Neural cell (in vitro differentiated cells): ENCODE results near the gene PHF3. TPM values are rescaled to one million over a fixed set of nuclear protein-coding genes. Genes with fewer than 3 reads are reported as not detected.
"Not testable (repeated sequence)": the region's sequence is repeated elsewhere in the genome, so short reads cannot be mapped to it uniquely, and the experiment has no call there.

ENCODE experiments used
- H2AFZ ChIP-seq: fragments of 200-600, 300-800 bp; sonication (generic), shearing (Covaris generic); 2 replicates; pipeline ENCODE4 v1.6.0; 2014; ENCODE audit warnings: low read depth, mild to moderate bottlenecking, antibody characterized with exemption, low read length, moderate library complexity
- H3F3A ChIP-seq: fragments of 200-600 bp; shearing (Covaris generic); 2 replicates; pipeline ENCODE4 v1.6.1; 2016; ENCODE audit warnings: mild to moderate bottlenecking, moderate library complexity, mixed read lengths, antibody characterized with exemption, low read length; ENCODE audit not compliant: insufficient read depth, poor library complexity, severe bottlenecking
- H3K27ac ChIP-seq: fragments of 200-600, 300-800 bp; sonication (generic), shearing (Covaris generic); 2 replicates; pipeline ENCODE4 v1.5.1; 2014; ENCODE audit warnings: mild to moderate bottlenecking, low read length, moderate library complexity
- H3K27me3 ChIP-seq: fragments of 300-800, 200-600 bp; sonication (generic), shearing (Covaris generic); 2 replicates; pipeline ENCODE4 v1.6.0; 2014; ENCODE audit warnings: mild to moderate bottlenecking, low read depth, low read length, moderate library complexity; ENCODE audit not compliant: insufficient read depth
- H3K36me3 ChIP-seq: fragments of 300-800, 200-600 bp; sonication (generic), shearing (Covaris generic); 2 replicates; pipeline ENCODE4 v1.5.1; 2014; ENCODE audit warnings: mild to moderate bottlenecking, antibody characterized with exemption, low read length, moderate library complexity; ENCODE audit not compliant: insufficient read depth
- H3K4me2 ChIP-seq: fragments of 300-800, 200-600 bp; sonication (generic), shearing (Covaris generic); 2 replicates; pipeline ENCODE4 v1.6.0; 2014; ENCODE audit warnings: mild to moderate bottlenecking, low read length
- H3K4me3 ChIP-seq: fragments of 300-800, 200-600 bp; sonication (generic), shearing (Covaris generic); 2 replicates; pipeline ENCODE4 v1.5.1; 2014; ENCODE audit warnings: mild to moderate bottlenecking, low read length, moderate library complexity
- H3K79me2 ChIP-seq: fragments of 200-600 bp; shearing (Covaris generic); replicated peaks from 2 replicates; pipeline ENCODE4 v1.6.0; 2014; ENCODE audit warnings: mild to moderate bottlenecking, low read length, moderate library complexity; ENCODE audit not compliant: insufficient read depth
- H3K9ac ChIP-seq: fragments of 300-800, 200-600 bp; sonication (generic), shearing (Covaris generic); 2 replicates; pipeline ENCODE4 v1.6.1; 2016; ENCODE audit warnings: mild to moderate bottlenecking, low read length, mixed read lengths
- H3K9me2 ChIP-seq: fragments of 200-600 bp; shearing (Covaris generic); 2 replicates; pipeline ENCODE4 v1.6.1; 2016; ENCODE audit warnings: mild to moderate bottlenecking, low read length, mixed read lengths; ENCODE audit not compliant: insufficient read depth
- H3K9me3 ChIP-seq: fragments of 200-600, 300-800 bp; sonication (generic), shearing (Covaris generic); 2 replicates; pipeline ENCODE4 v1.6.1; 2016; ENCODE audit warnings: mild to moderate bottlenecking, mixed run types, low read length, moderate library complexity, mixed read lengths
- H4K20me1 ChIP-seq: fragments of 200-600 bp; shearing (Covaris generic); 2 replicates; pipeline ENCODE4 v1.6.1; 2016; ENCODE audit warnings: mild to moderate bottlenecking, mixed run types; ENCODE audit not compliant: insufficient read depth
- EP300 ChIP-seq: fragments of 450-650 bp; conservative IDR thresholded peaks from 2 replicates; pipeline ENCODE4 v1.6.1; 2014; ENCODE audit warnings: antibody characterized with exemption, mild to moderate bottlenecking, moderate library complexity; ENCODE audit not compliant: poor library complexity, severe bottlenecking
- EZH2 ChIP-seq: fragments of 200-600, 300-800 bp; shearing (Covaris generic), sonication (generic); IDR thresholded peaks from 2 replicates; pipeline ENCODE4 v1.6.1; 2014; ENCODE audit warnings: antibody characterized with exemption, low read length, borderline replicate concordance, mild to moderate bottlenecking; ENCODE audit not compliant: insufficient read depth, poor library complexity, severe bottlenecking
- MXI1 ChIP-seq: fragments of 450-650 bp; conservative IDR thresholded peaks from 2 replicates; pipeline ENCODE4 v1.6.1; 2014; ENCODE audit warnings: antibody characterized with exemption, mild to moderate bottlenecking; ENCODE audit not compliant: poor library complexity, severe bottlenecking
- POLR2AphosphoS5 ChIP-seq: IDR thresholded peaks from 2 replicates; pipeline ENCODE4 v1.6.1; 2012
- RAD21 ChIP-seq: fragments of 450-650 bp; conservative IDR thresholded peaks from 2 replicates; pipeline ENCODE4 v1.6.1; 2014; ENCODE audit warnings: antibody characterized with exemption, mild to moderate bottlenecking, moderate library complexity
- SMC3 ChIP-seq: fragments of 450-650 bp; conservative IDR thresholded peaks from 2 replicates; pipeline ENCODE4 v1.6.1; 2014; ENCODE audit warnings: antibody characterized with exemption, mild to moderate bottlenecking, moderate library complexity; ENCODE audit not compliant: poor library complexity
- TAF1 ChIP-seq: IDR thresholded peaks from 2 replicates; pipeline ENCODE4 v1.6.1; 2012; ENCODE audit warnings: low read depth
- polyA plus RNA-seq: library from polyadenylated mRNA; depleted of rRNA; stranded (reverse); fragments of >200 nt; gene quantifications from 2 replicates; pipeline ENCODE4 v1.2.3, GENCODE V29; 2014
- TF ChIP-seq, protein P1 (sequence below): fragments of 450-650 bp; IDR thresholded peaks from 2 replicates; pipeline ENCODE4 v1.5.1; 2014; ENCODE audit warnings: antibody characterized with exemption, mild to moderate bottlenecking, moderate library complexity; ENCODE audit not compliant: poor library complexity, severe bottlenecking
- TF ChIP-seq, protein P2 (sequence below): IDR thresholded peaks from 2 replicates; pipeline ENCODE4 v1.6.1; 2012; ENCODE audit warnings: borderline replicate concordance

PHF3 gene
- polyA plus RNA-seq, 1 donor from 2014 or later: 21.1 TPM

DNA sequence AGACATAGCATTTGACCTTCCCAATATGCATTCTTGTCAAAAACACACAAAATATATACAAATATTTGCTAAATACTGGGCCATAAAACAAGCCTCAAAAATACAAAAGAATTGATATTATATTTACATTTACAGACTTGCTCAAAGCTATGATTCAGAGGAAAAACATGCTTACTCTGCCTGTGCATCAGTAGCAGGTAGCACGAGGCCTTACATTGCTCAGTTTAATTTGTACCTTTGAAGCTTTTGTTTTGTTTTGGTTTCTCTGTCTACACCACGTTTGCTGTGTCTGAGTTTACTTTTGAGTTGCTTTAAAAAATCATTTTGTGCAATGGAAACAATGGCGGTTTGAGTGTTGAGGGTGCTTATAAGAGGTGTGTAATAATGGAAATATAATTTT lies 99.3 kb downstream of the PHF3 start:
- Histone ChIP-seq H3K9ac (no peak overlapping the region), H3K36me3 (no peaks in the 10 kb centered on the region), H3K79me2 (no peaks in the 10 kb centered on the region), H3K9me3 (no peaks in the 10 kb centered on the region), H3K4me3 (no peak overlapping the region), H3F3A (no peaks in the 10 kb centered on the region), H4K20me1 (no peaks in the 10 kb centered on the region), H3K4me2 (no peak overlapping the region), H3K27ac (no peak overlapping the region), H3K27me3 (no peaks in the 10 kb centered on the region), H3K9me2 (no peaks in the 10 kb centered on the region), H2AFZ (no peak overlapping the region)
- TF ChIP-seq, protein P1, sequence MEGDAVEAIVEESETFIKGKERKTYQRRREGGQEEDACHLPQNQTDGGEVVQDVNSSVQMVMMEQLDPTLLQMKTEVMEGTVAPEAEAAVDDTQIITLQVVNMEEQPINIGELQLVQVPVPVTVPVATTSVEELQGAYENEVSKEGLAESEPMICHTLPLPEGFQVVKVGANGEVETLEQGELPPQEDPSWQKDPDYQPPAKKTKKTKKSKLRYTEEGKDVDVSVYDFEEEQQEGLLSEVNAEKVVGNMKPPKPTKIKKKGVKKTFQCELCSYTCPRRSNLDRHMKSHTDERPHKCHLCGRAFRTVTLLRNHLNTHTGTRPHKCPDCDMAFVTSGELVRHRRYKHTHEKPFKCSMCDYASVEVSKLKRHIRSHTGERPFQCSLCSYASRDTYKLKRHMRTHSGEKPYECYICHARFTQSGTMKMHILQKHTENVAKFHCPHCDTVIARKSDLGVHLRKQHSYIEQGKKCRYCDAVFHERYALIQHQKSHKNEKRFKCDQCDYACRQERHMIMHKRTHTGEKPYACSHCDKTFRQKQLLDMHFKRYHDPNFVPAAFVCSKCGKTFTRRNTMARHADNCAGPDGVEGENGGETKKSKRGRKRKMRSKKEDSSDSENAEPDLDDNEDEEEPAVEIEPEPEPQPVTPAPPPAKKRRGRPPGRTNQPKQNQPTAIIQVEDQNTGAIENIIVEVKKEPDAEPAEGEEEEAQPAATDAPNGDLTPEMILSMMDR: no peak
- TF ChIP-seq TAF1 (no peak), EP300 (no peak), MXI1 (no peak), POLR2AphosphoS5 (no peak), EZH2 (no peak), RAD21 (no peak), SMC3 (no peak)
- TF ChIP-seq, protein P2, sequence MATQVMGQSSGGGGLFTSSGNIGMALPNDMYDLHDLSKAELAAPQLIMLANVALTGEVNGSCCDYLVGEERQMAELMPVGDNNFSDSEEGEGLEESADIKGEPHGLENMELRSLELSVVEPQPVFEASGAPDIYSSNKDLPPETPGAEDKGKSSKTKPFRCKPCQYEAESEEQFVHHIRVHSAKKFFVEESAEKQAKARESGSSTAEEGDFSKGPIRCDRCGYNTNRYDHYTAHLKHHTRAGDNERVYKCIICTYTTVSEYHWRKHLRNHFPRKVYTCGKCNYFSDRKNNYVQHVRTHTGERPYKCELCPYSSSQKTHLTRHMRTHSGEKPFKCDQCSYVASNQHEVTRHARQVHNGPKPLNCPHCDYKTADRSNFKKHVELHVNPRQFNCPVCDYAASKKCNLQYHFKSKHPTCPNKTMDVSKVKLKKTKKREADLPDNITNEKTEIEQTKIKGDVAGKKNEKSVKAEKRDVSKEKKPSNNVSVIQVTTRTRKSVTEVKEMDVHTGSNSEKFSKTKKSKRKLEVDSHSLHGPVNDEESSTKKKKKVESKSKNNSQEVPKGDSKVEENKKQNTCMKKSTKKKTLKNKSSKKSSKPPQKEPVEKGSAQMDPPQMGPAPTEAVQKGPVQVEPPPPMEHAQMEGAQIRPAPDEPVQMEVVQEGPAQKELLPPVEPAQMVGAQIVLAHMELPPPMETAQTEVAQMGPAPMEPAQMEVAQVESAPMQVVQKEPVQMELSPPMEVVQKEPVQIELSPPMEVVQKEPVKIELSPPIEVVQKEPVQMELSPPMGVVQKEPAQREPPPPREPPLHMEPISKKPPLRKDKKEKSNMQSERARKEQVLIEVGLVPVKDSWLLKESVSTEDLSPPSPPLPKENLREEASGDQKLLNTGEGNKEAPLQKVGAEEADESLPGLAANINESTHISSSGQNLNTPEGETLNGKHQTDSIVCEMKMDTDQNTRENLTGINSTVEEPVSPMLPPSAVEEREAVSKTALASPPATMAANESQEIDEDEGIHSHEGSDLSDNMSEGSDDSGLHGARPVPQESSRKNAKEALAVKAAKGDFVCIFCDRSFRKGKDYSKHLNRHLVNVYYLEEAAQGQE: no peak

- H3K9me3 ChIP-seq, H3K27me3 ChIP-seq, H3K27ac ChIP-seq, H3K9ac ChIP-seq, H3K36me3 ChIP-seq, H3F3A ChIP-seq, H2AFZ ChIP-seq, H3K4me3 ChIP-seq, H3K4me2 ChIP-seq, H3K9me2 ChIP-seq, H3K79me2 ChIP-seq, H4K20me1 ChIP-seq: not testable (repeated sequence)
Observed at GRCh38 chr6:63738190-63738589, 102.6 kb downstream of the PHF3 start.

- Histone ChIP-seq H3K4me3 (no peak overlapping the region), H4K20me1 (no peaks in the 10 kb centered on the region), H3K9me2 (no peaks in the 10 kb centered on the region), H3K27me3 (no peaks in the 10 kb centered on the region), H2AFZ (no peak overlapping the region), H3K79me2 (no peaks in the 10 kb centered on the region), H3K36me3 (no peaks in the 10 kb centered on the region), H3K4me2 (no peak overlapping the region), H3K27ac (no peak overlapping the region), H3K9ac (no peak overlapping the region), H3F3A (no peaks in the 10 kb centered on the region), H3K9me3 (no peaks in the 10 kb centered on the region)
- TF ChIP-seq EZH2 (no peak), TAF1 (no peak), RAD21 (no peak), MXI1 (no peak), SMC3 (no peak), POLR2AphosphoS5 (no peak), EP300 (no peak)
- TF ChIP-seq, protein P1: no peak
- TF ChIP-seq, protein P2: no peak
Observed at GRCh38 chr6:63739094-63739687, 103.6 kb downstream of the PHF3 start.
